A549 (cell line): Measurements from ENCODE around the gene BRD1. TPM values are rescaled to one million over a fixed set of nuclear protein-coding genes. Genes with fewer than 3 reads are reported as not detected.

Source experiments
- ATAC-seq, 2 experiments: fragments of 200-7000 bp in 1 of 2; fragments of >200 bp in 1 of 2; cut with Nextera tagmentation in 1 of 2; cut with Tn5 transposase in 1 of 2; 3 replicates each; pipeline versions ENCODE4 v1.8.0 to v1.9.1; 2018 to 2020; ENCODE audit warnings: mild to moderate bottlenecking in 1 of 2, moderate library complexity in 1 of 2
- CTCF ChIA-PET: fragments of 300-600 bp; sonication (Branson Sonifier 250); formaldehyde crosslinking; extraction: SDS; loops from one replicate; lab custom pipeline; 2021; ENCODE audit warnings: antibody characterized with exemption, inconsistent platforms; lab: Yijun Ruan, JAX
- POLR2A ChIA-PET: fragments of 350-600 bp; formaldehyde crosslinking; extraction: SDS; loops from one replicate; lab custom pipeline; 2021; ENCODE audit warnings: antibody characterized with exemption, inconsistent platforms; lab: Yijun Ruan, JAX
- DNase-seq, 2 experiments: peaks; one replicate each; pipeline versions ENCODE4 v3.0.0 to v3.0.0-alpha.2; 2011 to 2016; ENCODE audit warnings: low read depth in 1 of 2, low spot score in 1 of 2
- FAIRE-seq: peaks from 2 replicates; lab custom pipeline; 2011; peaks lifted over from hg19 to GRCh38; lab: Jason Lieb, UNC
- H3K27ac ChIP-seq, 2 experiments: fragments of >200 bp; sonication (Bioruptor Twin); formaldehyde crosslinking; 3 replicates each; pipeline ENCODE4 v1.5.1; 2016 to 2017
- H3K4me1 ChIP-seq: fragments of >200 bp; sonication (Bioruptor Twin); formaldehyde crosslinking; 3 replicates; pipeline ENCODE4 v1.6.1; 2016
- H3K4me2 ChIP-seq: fragments of >200 bp; sonication (Bioruptor Twin); formaldehyde crosslinking; 3 replicates; pipeline ENCODE4 v1.6.1; 2016
- H3K4me3 ChIP-seq: fragments of >200 bp; sonication (Bioruptor Twin); formaldehyde crosslinking; 3 replicates; pipeline ENCODE4 v1.5.1; 2016
- H3K9me3 ChIP-seq: fragments of >200 bp; sonication (Bioruptor Twin); formaldehyde crosslinking; 3 replicates; pipeline ENCODE4 v1.6.1; 2016
- CBX8 ChIP-seq: fragments of 200-600 bp; sonication (generic); IDR thresholded peaks from 2 replicates; pipeline ENCODE4 v1.6.1; 2016
- ESRRA ChIP-seq: fragments of 150-350 bp; IDR thresholded peaks from 2 replicates; pipeline ENCODE4 v1.6.1; 2014; ENCODE audit warnings: mild to moderate bottlenecking, low read length, borderline replicate concordance
- FOSB ChIP-seq: fragments of 250-450 bp; sonication (Bioruptor Pico); IDR thresholded peaks from 2 replicates; pipeline ENCODE4 v1.5.0; 2020; ENCODE audit warnings: mild to moderate bottlenecking, moderate library complexity
- FOXS1 ChIP-seq: fragments of 250-450 bp; sonication (Bioruptor Pico); IDR thresholded peaks from 2 replicates; pipeline ENCODE4 v1.5.0; 2020; ENCODE audit warnings: mild to moderate bottlenecking, moderate library complexity
- GATA3 ChIP-seq: IDR thresholded peaks from 2 replicates; pipeline ENCODE4 v1.6.1; 2012; ENCODE audit warnings: borderline replicate concordance
- HDAC2 ChIP-seq: fragments of 200-600 bp; sonication (generic); IDR thresholded peaks from 2 replicates; pipeline ENCODE4 v1.6.1; 2016
- HOXB5 ChIP-seq: fragments of 250-450 bp; sonication (Bioruptor Pico); IDR thresholded peaks from 2 replicates; pipeline ENCODE4 v1.5.0; 2020; ENCODE audit warnings: mild to moderate bottlenecking, moderate library complexity
- JUN ChIP-seq, 2 experiments: fragments of >200 bp; sonication (Bioruptor Twin); formaldehyde crosslinking; IDR thresholded peaks; 2 replicates in 1 of 2; 3 replicates in 1 of 2; pipeline ENCODE4 v1.6.1; 2016 to 2017
- JUNB ChIP-seq: fragments of >200 bp; sonication (Bioruptor Twin); formaldehyde crosslinking; IDR thresholded peaks from 2 replicates; pipeline ENCODE4 v1.6.1; 2016
- KDM1A ChIP-seq: fragments of 200-600 bp; sonication (generic); IDR thresholded peaks from 2 replicates; pipeline ENCODE4 v1.6.1; 2016; ENCODE audit warnings: low read depth, mild to moderate bottlenecking
- MAFK ChIP-seq: fragments of 450-650 bp; IDR thresholded peaks from 2 replicates; pipeline ENCODE4 v1.6.1; 2014; ENCODE audit not compliant: partially characterized antibody
- MYC ChIP-seq: IDR thresholded peaks from 2 replicates; pipeline ENCODE4 v1.6.1; 2012; ENCODE audit warnings: mild to moderate bottlenecking, inconsistent platforms, low read length, improper control_type of control experiment, borderline replicate concordance
- RNF2 ChIP-seq: fragments of 200-600 bp; sonication (generic); IDR thresholded peaks from 2 replicates; pipeline ENCODE4 v1.6.1; 2016; ENCODE audit warnings: low read depth, mild to moderate bottlenecking, antibody characterized with exemption, moderate library complexity, borderline replicate concordance
- ZC3H11A ChIP-seq: fragments of 450-650 bp; IDR thresholded peaks from 2 replicates; pipeline ENCODE4 v1.6.1; 2014; ENCODE audit warnings: antibody characterized with exemption, mild to moderate bottlenecking
- ZNF302 ChIP-seq: fragments of 250-450 bp; sonication (Bioruptor Pico); IDR thresholded peaks from 2 replicates; pipeline ENCODE4 v1.9.0; 2021; ENCODE audit warnings: inconsistent platforms, mild to moderate bottlenecking, moderate library complexity
- WGBS: methylation state at CpG from one replicate; pipeline ENCODE4 v1.1.6; 2017; ENCODE audit errors: missing lambda C conversion rate; 5-methylcytosine and 5-hydroxymethylcytosine counted together
- polyA plus RNA-seq, 4 experiments: library from polyadenylated mRNA; depleted of rRNA in 3 of 4; stranded (reverse); fragments of >200 nt; fragmentation: RNase III in 1 of 4; extraction: RNeasy Plus Mini Kit Qiagen cat#74134 plus additional on column Dnase treatment in 1 of 4; gene quantifications; 2 replicates in 3 of 4; 3 replicates in 1 of 4; pipeline ENCODE4 v1.2.3, GENCODE V29; 2011 to 2017
- TF ChIP-seq, protein P1 (sequence below): IDR thresholded peaks from 2 replicates; pipeline ENCODE4 v1.6.1; 2012
- TF ChIP-seq, protein P2 (sequence below): fragments of 150-350 bp; IDR thresholded peaks from 2 replicates; pipeline ENCODE4 v1.6.1; 2014; ENCODE audit warnings: low read depth, mild to moderate bottlenecking, low read length
- TF ChIP-seq, protein P3 (sequence below): fragments of 450-650 bp; IDR thresholded peaks from 2 replicates; pipeline ENCODE4 v1.6.1; 2014; ENCODE audit warnings: antibody characterized with exemption
- TF ChIP-seq, protein P4 (sequence below): IDR thresholded peaks from 2 replicates; pipeline ENCODE4 v1.6.1; 2012; ENCODE audit warnings: low read depth, borderline replicate concordance

BRD1 gene
- polyA plus RNA-seq, 2 of the 4 experiments (the other 2 are of a cell fraction), result 3.7 to 11.5 TPM

DNA sequence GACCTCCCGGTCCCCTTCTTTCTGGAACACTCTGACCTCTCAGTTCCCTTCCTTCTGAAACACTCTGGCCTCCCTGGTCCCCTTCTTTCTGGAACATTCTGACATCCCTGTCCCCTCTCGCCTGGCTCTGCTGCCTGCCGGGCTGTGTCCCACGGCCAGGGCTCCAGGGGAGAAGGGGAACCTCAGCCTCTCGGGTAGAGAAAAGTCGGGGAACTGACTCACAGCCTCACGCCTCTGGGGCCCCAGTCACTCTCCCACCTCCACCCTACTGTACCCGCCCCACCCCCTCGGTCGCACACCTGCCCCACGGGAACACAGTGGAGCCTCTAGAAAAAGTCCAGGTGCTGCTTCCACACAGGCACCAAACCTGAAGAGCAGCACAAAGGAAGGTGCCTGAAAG, 93.3 kb downstream of the BRD1 start:
- Histone ChIP-seq H3K4me2 (no peak overlapping the region), H3K9me3 (peaks cover 4% of the 10 kb centered on the region; the same call in 1 of the 3 replicates), H3K4me3 (no peak overlapping the region), H3K27ac (no peak overlapping the region), H3K4me1 (no peaks in the 10 kb centered on the region)
- TF ChIP-seq, protein P1, sequence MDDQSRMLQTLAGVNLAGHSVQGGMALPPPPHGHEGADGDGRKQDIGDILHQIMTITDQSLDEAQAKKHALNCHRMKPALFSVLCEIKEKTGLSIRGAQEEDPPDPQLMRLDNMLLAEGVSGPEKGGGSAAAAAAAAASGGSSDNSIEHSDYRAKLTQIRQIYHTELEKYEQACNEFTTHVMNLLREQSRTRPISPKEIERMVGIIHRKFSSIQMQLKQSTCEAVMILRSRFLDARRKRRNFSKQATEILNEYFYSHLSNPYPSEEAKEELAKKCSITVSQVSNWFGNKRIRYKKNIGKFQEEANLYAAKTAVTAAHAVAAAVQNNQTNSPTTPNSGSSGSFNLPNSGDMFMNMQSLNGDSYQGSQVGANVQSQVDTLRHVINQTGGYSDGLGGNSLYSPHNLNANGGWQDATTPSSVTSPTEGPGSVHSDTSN, result no peak
- TF ChIP-seq JUNB (no peak), CBX8 (no peak)
- TF ChIP-seq, protein P2, sequence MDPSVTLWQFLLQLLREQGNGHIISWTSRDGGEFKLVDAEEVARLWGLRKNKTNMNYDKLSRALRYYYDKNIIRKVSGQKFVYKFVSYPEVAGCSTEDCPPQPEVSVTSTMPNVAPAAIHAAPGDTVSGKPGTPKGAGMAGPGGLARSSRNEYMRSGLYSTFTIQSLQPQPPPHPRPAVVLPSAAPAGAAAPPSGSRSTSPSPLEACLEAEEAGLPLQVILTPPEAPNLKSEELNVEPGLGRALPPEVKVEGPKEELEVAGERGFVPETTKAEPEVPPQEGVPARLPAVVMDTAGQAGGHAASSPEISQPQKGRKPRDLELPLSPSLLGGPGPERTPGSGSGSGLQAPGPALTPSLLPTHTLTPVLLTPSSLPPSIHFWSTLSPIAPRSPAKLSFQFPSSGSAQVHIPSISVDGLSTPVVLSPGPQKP, result no peak
- no peak for FAIRE-seq
- ChIA-PET POLR2A (no interaction called here), CTCF (no interaction called here)
- 14% methylated on average over 10 of the region's 11 CpGs for WGBS
- DNase-seq, result no peak
- no peak for ATAC-seq

DNA sequence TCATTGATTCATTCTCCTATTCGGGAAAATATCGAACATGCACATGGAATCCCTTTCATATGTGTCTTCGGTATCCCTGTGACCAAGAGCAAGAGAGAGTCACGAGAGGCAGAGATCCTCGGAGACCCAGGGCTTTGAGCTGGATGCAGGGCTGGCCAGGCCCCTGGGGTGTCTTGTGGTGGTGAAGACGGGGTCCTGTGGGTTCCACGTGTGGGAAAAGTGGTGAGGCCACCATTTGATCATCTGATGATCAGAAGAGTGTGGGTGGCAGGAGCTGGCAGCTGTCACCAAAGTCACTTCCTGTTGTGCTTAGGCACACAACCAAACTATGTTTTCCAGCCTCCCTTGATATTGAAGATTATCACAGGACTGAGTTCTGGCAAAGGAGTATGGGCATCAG, 94.0 kb downstream of the BRD1 start:
- ChIA-PET CTCF (no interaction called here), POLR2A (no interaction called here)
- 12% methylated on average over 6 of the region's 7 CpGs for WGBS
- Histone ChIP-seq H3K4me1 (no peaks in the 10 kb centered on the region), H3K4me3 (no peak overlapping the region), H3K4me2 (no peak overlapping the region), H3K9me3 (peaks cover 4% of the 10 kb centered on the region; the same call in 1 of the 3 replicates), H3K27ac (no peak overlapping the region)
- DNase-seq (no peak), FAIRE-seq (no peak), ATAC-seq (no peak)
- TF ChIP-seq ZNF302 (CRISPR knock-in tag) (no peak), KDM1A (no peak), GATA3 (no peak), ESRRA (no peak), RNF2 (no peak), FOXS1 (CRISPR knock-in tag) (no peak), HOXB5 (no peak)
- TF ChIP-seq, protein P3, sequence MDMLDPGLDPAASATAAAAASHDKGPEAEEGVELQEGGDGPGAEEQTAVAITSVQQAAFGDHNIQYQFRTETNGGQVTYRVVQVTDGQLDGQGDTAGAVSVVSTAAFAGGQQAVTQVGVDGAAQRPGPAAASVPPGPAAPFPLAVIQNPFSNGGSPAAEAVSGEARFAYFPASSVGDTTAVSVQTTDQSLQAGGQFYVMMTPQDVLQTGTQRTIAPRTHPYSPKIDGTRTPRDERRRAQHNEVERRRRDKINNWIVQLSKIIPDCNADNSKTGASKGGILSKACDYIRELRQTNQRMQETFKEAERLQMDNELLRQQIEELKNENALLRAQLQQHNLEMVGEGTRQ, result no peak
- TF ChIP-seq, protein P4, sequence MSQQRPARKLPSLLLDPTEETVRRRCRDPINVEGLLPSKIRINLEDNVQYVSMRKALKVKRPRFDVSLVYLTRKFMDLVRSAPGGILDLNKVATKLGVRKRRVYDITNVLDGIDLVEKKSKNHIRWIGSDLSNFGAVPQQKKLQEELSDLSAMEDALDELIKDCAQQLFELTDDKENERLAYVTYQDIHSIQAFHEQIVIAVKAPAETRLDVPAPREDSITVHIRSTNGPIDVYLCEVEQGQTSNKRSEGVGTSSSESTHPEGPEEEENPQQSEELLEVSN, result no peak

DNA sequence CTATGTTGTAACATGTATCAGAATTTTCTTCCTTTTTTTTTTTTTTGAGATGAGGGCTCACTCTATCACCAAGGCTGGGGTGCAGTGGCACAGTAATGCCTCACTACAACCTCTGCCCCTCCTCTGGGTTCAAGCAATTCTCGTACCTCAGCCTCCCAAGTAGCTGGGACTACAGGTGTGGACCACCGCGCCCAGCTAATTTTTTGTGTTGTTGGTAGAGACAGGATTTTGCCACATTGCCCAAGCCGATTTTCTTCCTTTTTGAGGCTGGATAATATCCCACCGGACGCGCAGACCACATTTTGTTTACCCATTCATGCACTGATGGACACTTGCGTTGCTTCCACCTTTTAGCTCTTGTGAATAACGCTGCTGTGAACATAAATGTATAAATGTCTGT, 97.0 kb downstream of the BRD1 start:
- TF ChIP-seq HDAC2 (no peak), MYC (no peak), FOXS1 (CRISPR knock-in tag) (no peak), MAFK (no peak), ZC3H11A (no peak), JUN (IDR thresholded peaks at IDR 0.05) (no peak), FOSB (CRISPR knock-in tag) (no peak)
- TF ChIP-seq, protein P1, result no peak
- TF ChIP-seq, protein P3, result no peak
- H3K4me1 ChIP-seq, result no peaks in the 10 kb centered on the region
- POLR2A ChIA-PET, result no interaction called here
- WGBS, result 49% methylated on average over 8 of the region's 9 CpGs
- no peak overlapping the region for H3K27ac ChIP-seq
- CTCF ChIA-PET, result no interaction called here
- no peak overlapping the region for H3K4me2 ChIP-seq
- FAIRE-seq, result no peak
- no peak for ATAC-seq
- H3K9me3 ChIP-seq, result peaks cover 4% of the 10 kb centered on the region; the same call in 1 of the 3 replicates
- H3K4me3 ChIP-seq, result no peak overlapping the region
- DNase-seq, result no peak
